Ishikawa (cell line): ENCODE results near the gene NUDT19.

Experiments used
- EP300 ChIP-seq: IDR thresholded peaks from 2 replicates; pipeline ENCODE4 v1.6.1; 2012; ENCODE audit warnings: borderline replicate concordance
- MAX ChIP-seq: IDR thresholded peaks from 2 replicates; pipeline ENCODE4 v1.6.1; 2012
- ZBTB7A ChIP-seq: IDR thresholded peaks from 2 replicates; pipeline ENCODE4 v1.6.1; 2012; ENCODE audit warnings: low read depth

DNA sequence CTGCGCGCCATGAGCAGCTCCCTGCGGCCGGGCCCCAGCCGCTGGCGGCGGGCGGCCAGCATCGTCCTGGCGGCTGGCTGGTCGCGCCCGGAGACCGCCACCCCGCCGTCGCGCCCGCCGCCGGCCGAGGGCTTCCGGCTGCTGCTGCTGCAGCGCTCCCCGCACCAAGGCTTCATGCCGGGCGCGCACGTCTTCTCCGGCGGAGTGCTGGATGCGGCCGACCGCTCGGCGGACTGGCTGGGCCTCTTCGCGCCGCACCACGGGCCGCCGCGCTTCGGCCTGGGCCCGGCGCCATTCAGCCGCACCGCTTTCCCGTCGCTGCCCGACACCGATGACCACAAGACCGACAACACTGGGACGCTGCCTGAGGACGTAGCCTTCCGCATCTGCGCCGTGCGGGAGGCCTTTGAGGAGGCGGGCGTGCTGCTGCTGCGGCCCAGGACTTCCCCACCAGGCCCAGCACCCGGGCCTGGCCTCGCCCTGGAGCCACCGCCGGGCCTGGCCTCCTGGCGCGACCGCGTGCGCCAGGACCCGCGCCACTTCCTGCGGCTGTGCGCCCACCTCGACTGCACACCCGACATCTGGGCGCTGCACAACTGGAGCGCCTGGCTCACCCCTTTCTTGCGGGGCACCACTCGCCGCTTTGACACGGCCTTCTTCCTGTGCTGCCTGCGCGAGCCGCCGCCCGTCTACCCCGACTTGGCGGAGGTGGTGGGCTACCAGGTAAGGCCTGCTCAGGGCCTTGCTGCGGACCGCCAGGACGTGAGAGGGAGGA is 518 bp downstream of the NUDT19 start:
- TF ChIP-seq MAX (peak; percentile 76; the same call in 1 of the 2 replicates), EP300 (no peak), ZBTB7A (peak; percentile 55)
